ENCODE results near the gene SMAD1. TPM values are rescaled to one million over a fixed set of nuclear protein-coding genes. Genes with fewer than 3 reads are reported as not detected.

Gene SMAD1
- total and polyA plus RNA-seq, 2 of the 4 experiments (the other 2 are of a cell fraction) = 11.6 to 17.6 TPM

GRCh38 chr4:145497199-145498149, 15.8 kb downstream of the SMAD1 start (continued):
- TF ChIP-seq ELK1 (IDR thresholded peaks at IDR 0.05; ENCODE audit: borderline replicate concordance, low read depth, low read length) = no peak

- intact Hi-C loops (cut with micrococcal nuclease) (no loop called here), in situ Hi-C loops (cut with MboI; ENCODE audit: low sequenced_read_pairs) (no loop called here), dilution Hi-C loops (cut with HindIII; ENCODE audit: low sequenced_read_pairs, unreplicated experiment) (no loop called here)
- Histone ChIP-seq H3K4me1 (ENCODE audit: control insufficient read depth, insufficient read depth, low read length) (no peaks in the 10 kb centered on the region), H4K20me1 (ENCODE audit: insufficient read depth, low read length) (peaks cover 4% of the 10 kb centered on the region; the same call in 1 of the 2 replicates), H4K5ac (ENCODE audit: low read depth, low read length) (no peak overlapping the region), H2AK5ac (ENCODE audit: low read depth, low read length) (no peak overlapping the region), H3K9me3 (ENCODE audit: control insufficient read depth, insufficient read depth, low read length) (no peaks in the 10 kb centered on the region), H2BK20ac (ENCODE audit: low read depth, low read length) (no peak overlapping the region), H3K27me3 (ENCODE audit: control insufficient read depth, insufficient read depth, low read length) (no peaks in the 10 kb centered on the region), H3K23ac (ENCODE audit: low read depth, low read length) (no peak overlapping the region), H3K27ac (ENCODE audit: insufficient read depth, low read length) (no peak overlapping the region), H3K14ac (replicated peaks; ENCODE audit: low read depth, low read length) (no peak overlapping the region), H2AK9ac (replicated peaks; ENCODE audit: low read depth, low read length, poor library complexity) (no peak overlapping the region), H3K4ac (ENCODE audit: low read depth, low read length) (no peak overlapping the region), H3K18ac (ENCODE audit: low read depth, low read length) (no peak overlapping the region), H4K91ac (ENCODE audit: insufficient read depth, low read depth, low read length) (no peak overlapping the region), H2AFZ (replicated peaks; ENCODE audit: low read length, poor library complexity) (no peak overlapping the region), H4K8ac (ENCODE audit: low read depth in 2 of 2, low read length in 2 of 2) (no peak overlapping the region), H2BK15ac (ENCODE audit: low read depth, low read length) (no peak overlapping the region), H2BK5ac (ENCODE audit: low read depth, low read length, poor library complexity, severe bottlenecking) (no peak overlapping the region), H2BK120ac (ENCODE audit: low read depth, low read length) (no peak overlapping the region), H3K9me1 (ENCODE audit: insufficient read depth, low read length) (no peaks in the 10 kb centered on the region; the same call in 1 of the 2 replicates), H3K4me3 (ENCODE audit: insufficient read depth, low read depth, low read length) (no peak overlapping the region), H3K56ac (ENCODE audit: extremely low read depth, insufficient read depth, low read length) (no peak overlapping the region), H3K36me3 (ENCODE audit: control insufficient read depth, insufficient read depth, low read length) (peaks cover 3% of the 10 kb centered on the region; the same call in 1 of the 2 replicates), H3K4me2 (ENCODE audit: low read depth, low read length) (no peak overlapping the region), H3K9ac (ENCODE audit: low read depth, low read length) (no peak overlapping the region), H3K79me1 (ENCODE audit: low read depth in 1 of 2, low read length in 2 of 2) (peaks cover 14 to 15% of the 10 kb centered on the region in 2 experiments)
- ATAC-seq (ENCODE audit: low read depth) (no peak), DNase-seq (no peak)
- ChIA-PET CTCF (no interaction called here), POLR2A (ENCODE audit: unreplicated experiment) (no interaction called here)
- TF ChIP-seq CTCF (conservative IDR thresholded peaks at IDR 0.05; ENCODE audit: low read depth, low read length) (no peak), RAD21 (IDR thresholded peaks at IDR 0.05; ENCODE audit: low read length) (no peak), SMC3 (IDR thresholded peaks at IDR 0.05; ENCODE audit: low read depth, low read length) (no peak), MAZ (IDR thresholded peaks at IDR 0.05; ENCODE audit: borderline replicate concordance, low read depth, low read length) (no peak), FOS (IDR thresholded peaks at IDR 0.05; ENCODE audit: low read depth, low read length) (no peak), MAFK (IDR thresholded peaks at IDR 0.05; ENCODE audit: low read depth, low read length) (no peak), CEBPB (IDR thresholded peaks at IDR 0.05; ENCODE audit: low read depth, low read length) (no peak), USF2 (IDR thresholded peaks at IDR 0.05; ENCODE audit: low read depth, low read length) (no peak), BHLHE40 (IDR thresholded peaks at IDR 0.05; ENCODE audit: low read depth, low read length) (no peak), NFE2L2 (IDR thresholded peaks at IDR 0.05; ENCODE audit: low read depth, low read length) (no peak), MXI1 (IDR thresholded peaks at IDR 0.05; ENCODE audit: borderline replicate concordance, low read depth, low read length) (no peak)
- no TSS peak for BruUV-seq (replicated peaks)
Observed at GRCh38 chr4:145498430-145498829, 16.8 kb downstream of the SMAD1 start.
